ENCODE measurements around the gene CD84. TPM values are rescaled to one million over a fixed set of nuclear protein-coding genes. Genes with fewer than 3 reads are reported as not detected.
A peak's percentile ranks its signal among the peaks of the same experiment; 100 is the strongest.

Gene CD84
- total RNA-seq, 2 experiments from 2014 or later, result 58.5 to 66.8 TPM

DNA sequence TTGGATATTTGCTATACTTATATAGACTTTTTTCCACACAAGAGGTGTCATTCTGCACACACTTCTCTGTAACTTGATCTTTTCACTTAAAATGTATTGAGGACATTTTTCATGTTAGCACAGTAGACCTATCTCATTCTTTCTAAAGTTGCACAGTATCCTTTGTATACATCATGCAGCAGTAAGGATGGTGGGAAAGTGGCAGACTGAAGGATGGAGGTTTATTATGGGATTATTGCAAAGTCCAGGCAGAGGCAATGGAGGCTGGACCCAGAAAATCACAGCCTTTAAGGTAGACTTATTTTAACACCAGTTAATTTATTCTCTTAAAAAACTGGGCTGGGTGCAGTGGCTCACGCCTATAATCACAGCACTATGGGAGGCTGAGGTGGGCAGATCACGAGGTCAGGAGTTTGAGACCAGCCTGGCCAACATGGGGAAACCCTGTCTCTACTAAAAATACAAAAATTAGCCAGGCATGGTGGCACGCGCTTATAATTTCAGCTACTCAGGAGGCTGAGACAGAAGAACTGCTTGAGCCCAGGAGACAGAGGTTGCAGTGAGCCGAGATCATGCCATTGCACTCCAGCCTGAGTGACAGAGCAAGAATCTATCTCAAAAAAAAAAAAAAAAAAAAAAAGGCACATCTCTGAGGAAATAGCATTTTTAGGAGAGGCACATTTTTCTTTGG, 41.8 kb upstream of the CD84 start:
- peak overlapping the region; percentile 97 for H3K27ac Mint-ChIP-seq
- POLR2A ChIA-PET, result interaction anchor here (3.8 kb wide), 1 partner anchor 19 kb away, joined by 13 read pairs; no protein-coding TSS in a partner anchor
- peaks cover 5% of the 10 kb centered on the region for H3K9me3 Mint-ChIP-seq
- no peak for DNase-seq
- H3K4me1 Mint-ChIP-seq, result peaks cover 73% of the 10 kb centered on the region
- H3K27me3 Mint-ChIP-seq, result no peaks in the 10 kb centered on the region
- peak overlapping the region; percentile 56 for H3K4me3 Mint-ChIP-seq
- ATAC-seq (ENCODE audit: low read depth), result no peak
- H3K36me3 Mint-ChIP-seq, result peaks cover 71% of the 10 kb centered on the region

DNA sequence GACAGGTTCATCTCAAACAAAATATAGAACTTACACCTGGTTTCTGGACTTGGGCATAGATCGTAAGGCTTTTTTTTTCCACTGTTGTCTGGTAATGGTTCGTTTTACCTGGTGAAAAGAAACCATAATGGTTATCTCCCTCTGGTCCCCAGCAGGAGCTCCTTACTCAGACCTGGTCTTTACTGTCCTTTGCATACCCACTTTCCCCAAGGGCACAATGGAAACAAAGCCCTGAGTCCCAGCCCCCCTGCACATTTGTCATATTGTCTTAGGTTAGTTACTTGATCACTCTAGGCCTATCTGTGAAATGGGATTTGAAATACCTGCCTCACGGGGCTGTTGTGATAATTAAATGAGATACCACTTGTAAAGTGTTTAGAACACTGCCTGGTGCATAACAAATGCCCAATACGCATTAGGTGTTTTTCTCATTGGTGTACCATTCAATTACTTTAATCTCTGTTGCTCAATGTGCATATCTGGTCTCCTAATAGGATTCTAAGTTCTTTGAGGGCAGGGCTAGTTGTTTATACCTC, 40.5 kb upstream of the CD84 start:
- no peak for DNase-seq
- POLR2A ChIA-PET, result interaction anchor here (0.5 to 3.8 kb wide), 4 partner anchors 20 to 56 kb away, joined by 3 to 13 read pairs (median 6); no protein-coding TSS in a partner anchor
- Mint-ChIP-seq H3K27me3 (no peaks in the 10 kb centered on the region), H3K9me3 (peaks cover 5% of the 10 kb centered on the region), H3K4me3 (no peak overlapping the region), H3K4me1 (peaks cover 66% of the 10 kb centered on the region), H3K36me3 (peaks cover 66% of the 10 kb centered on the region), H3K27ac (peak overlapping the region; percentile 26)
- no peak for ATAC-seq (ENCODE audit: low read depth)

DNA sequence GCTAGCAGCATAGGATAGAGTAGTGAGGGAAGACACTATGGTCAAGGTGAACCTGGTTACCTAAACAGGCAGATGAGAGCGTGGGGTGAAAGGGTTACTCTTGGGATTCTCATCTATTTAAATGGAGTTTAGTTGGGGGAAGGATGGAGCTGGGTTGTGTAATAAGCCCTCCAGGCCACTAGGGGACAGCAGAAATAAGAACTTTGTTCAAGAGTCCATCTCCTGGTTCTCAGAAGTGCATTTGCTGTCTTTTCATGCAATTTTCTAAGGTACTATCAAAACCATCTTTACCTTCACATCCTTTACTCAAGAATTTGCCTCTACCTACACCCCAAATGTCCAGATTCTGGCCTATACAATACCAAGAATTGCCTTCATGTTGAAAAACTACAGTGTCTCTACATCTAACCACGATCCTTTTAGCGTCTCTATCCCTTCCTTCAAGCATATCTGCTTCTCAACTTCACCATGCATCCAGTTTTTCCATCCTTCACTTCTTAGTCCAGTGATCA, 39.5 kb upstream of the CD84 start:
- H3K4me3 Mint-ChIP-seq, result peak overlapping the region; percentile 4
- peaks cover 5% of the 10 kb centered on the region for H3K9me3 Mint-ChIP-seq
- ATAC-seq (ENCODE audit: low read depth) (no peak), DNase-seq (no peak)
- peak overlapping the region; percentile 72 for H3K27ac Mint-ChIP-seq
- peaks cover 63% of the 10 kb centered on the region for H3K4me1 Mint-ChIP-seq
- POLR2A ChIA-PET, result interaction anchor here (1.1 to 1.9 kb wide), 4 partner anchors 10 to 57 kb away, joined by 3 to 9 read pairs (median 6); partner anchors contain the start of gene SLAMF1
- H3K36me3 Mint-ChIP-seq, result peaks cover 61% of the 10 kb centered on the region
- no peaks in the 10 kb centered on the region for H3K27me3 Mint-ChIP-seq

DNA sequence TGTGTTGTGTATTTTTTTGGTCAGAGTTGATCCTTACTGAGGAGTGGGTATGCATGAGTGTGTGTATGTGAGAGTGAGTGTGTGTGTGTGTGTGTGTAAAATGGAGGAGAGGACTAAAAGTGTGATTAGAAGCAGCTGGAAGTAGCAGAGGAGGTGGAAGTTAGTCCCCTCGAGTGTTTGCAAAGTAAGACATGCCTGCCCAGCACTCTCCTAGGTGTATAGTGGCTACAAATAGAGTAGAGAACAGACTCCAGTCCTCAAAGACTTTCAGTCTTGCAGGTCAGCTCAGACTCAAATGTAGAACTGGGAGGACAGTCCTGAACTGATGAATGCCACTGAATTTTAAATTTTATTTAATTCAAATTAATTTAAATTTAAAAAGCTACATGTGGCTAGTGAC, 39.0 kb upstream of the CD84 start:
- H3K4me1 Mint-ChIP-seq, result peaks cover 60% of the 10 kb centered on the region
- ATAC-seq (ENCODE audit: low read depth), result no peak
- POLR2A ChIA-PET, result interaction anchor here (1.1 to 1.9 kb wide), 5 partner anchors 10 to 57 kb away, joined by 3 to 9 read pairs (median 5); partner anchors contain the start of gene SLAMF1
- DNase-seq, result no peak
- peaks cover 5% of the 10 kb centered on the region for H3K9me3 Mint-ChIP-seq
- H3K4me3 Mint-ChIP-seq, result no peak overlapping the region
- peaks cover 61% of the 10 kb centered on the region for H3K36me3 Mint-ChIP-seq
- H3K27me3 Mint-ChIP-seq, result no peaks in the 10 kb centered on the region
- peak overlapping the region; percentile 76 for H3K27ac Mint-ChIP-seq

DNA sequence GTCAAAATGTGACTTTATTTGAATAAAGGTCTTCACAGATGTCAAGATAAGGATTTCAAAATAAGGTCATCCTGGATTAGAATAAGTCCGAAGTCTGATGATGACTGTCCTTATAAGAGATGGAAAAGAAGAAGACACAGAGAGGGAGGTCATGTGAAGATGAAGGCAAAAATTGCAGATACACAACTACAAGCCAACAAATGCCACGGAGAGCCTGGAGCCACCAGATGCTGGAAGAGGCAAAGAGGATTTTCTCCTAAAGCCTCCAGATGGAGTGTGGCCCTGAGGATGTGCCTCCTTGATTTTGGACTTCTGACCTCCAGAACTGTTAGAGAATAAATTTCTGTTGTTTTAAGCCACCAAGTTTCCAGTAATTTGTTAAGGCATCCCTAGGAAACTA, 36.4 kb upstream of the CD84 start:
- POLR2A ChIA-PET, result no interaction called here
- no peak for ATAC-seq (ENCODE audit: low read depth)

DNA sequence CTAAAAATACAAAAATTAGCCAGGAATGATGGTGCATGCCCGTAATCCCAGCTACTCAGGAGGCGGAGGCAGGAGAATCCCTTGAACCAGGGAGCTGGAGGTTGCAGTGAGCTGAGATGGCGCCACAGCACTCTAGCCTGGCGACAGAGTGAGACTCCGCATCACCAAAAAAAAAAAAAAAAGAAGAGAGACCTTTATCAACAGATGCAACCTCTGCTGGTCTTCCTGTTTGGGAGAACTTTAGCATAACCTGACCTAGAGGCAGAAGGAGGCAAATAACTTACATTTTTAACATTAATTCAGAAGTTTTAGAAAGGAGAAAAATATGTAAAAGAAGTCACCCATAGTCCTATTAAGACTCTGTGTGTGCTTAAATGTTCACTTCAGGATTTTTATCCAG, 35.1 kb upstream of the CD84 start:
- POLR2A ChIA-PET, result interaction anchor here (0.9 kb wide), 1 partner anchor 59 kb away, joined by 7 read pairs; no protein-coding TSS in a partner anchor
- Mint-ChIP-seq H3K4me1 (peaks cover 38% of the 10 kb centered on the region), H3K27me3 (no peaks in the 10 kb centered on the region), H3K9me3 (peaks cover 5% of the 10 kb centered on the region), H3K27ac (no peak overlapping the region), H3K4me3 (no peak overlapping the region), H3K36me3 (peaks cover 48% of the 10 kb centered on the region)
- no peak for DNase-seq
- ATAC-seq (ENCODE audit: low read depth), result no peak

More for the DNA sequence above, 36.4 kb upstream of the CD84 start:
- no peaks in the 10 kb centered on the region for H3K27me3 Mint-ChIP-seq
- peaks cover 41% of the 10 kb centered on the region for H3K4me1 Mint-ChIP-seq
- peak overlapping the region; percentile 23 for H3K27ac Mint-ChIP-seq
- no peak overlapping the region for H3K4me3 Mint-ChIP-seq
- H3K36me3 Mint-ChIP-seq, result peaks cover 52% of the 10 kb centered on the region
- H3K9me3 Mint-ChIP-seq, result peaks cover 5% of the 10 kb centered on the region
- no peak for DNase-seq

DNA sequence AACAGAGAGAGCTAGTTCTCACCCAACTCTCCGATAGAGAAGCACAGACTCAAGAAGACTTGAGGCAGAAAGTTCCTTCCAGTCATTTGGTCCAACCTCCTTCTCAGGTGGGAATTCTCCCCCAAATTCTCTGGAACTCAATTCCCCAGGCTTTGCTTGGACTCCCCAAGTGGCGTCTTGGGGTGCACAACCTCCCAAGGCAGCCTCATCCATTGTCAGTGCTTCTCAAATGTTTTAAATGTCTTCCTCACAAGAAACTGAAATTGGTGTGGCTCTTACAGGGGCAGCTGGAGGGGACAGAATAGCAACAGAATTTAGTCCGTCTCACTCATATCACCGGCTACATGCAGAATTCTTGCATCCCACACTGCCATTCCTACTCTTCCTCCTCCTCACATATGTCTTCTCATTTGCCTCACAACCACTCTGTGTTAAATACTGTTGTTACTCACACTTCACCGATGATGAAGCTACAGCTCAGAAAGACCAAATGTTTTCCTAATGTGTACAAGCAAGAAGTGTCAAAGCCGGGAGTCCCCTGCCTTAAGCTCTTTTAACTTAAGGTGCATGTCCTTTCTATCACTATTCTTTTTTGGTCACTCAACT, 33.4 kb upstream of the CD84 start:
- ATAC-seq (ENCODE audit: low read depth) (no peak), DNase-seq (no peak)
- peaks cover 27% of the 10 kb centered on the region for H3K4me1 Mint-ChIP-seq
- H3K4me3 Mint-ChIP-seq, result no peak overlapping the region
- H3K9me3 Mint-ChIP-seq, result no peaks in the 10 kb centered on the region
- peak overlapping the region; percentile 44 for H3K27ac Mint-ChIP-seq
- POLR2A ChIA-PET, result no interaction called here
- no peaks in the 10 kb centered on the region for H3K27me3 Mint-ChIP-seq
- H3K36me3 Mint-ChIP-seq, result peaks cover 34% of the 10 kb centered on the region

DNA sequence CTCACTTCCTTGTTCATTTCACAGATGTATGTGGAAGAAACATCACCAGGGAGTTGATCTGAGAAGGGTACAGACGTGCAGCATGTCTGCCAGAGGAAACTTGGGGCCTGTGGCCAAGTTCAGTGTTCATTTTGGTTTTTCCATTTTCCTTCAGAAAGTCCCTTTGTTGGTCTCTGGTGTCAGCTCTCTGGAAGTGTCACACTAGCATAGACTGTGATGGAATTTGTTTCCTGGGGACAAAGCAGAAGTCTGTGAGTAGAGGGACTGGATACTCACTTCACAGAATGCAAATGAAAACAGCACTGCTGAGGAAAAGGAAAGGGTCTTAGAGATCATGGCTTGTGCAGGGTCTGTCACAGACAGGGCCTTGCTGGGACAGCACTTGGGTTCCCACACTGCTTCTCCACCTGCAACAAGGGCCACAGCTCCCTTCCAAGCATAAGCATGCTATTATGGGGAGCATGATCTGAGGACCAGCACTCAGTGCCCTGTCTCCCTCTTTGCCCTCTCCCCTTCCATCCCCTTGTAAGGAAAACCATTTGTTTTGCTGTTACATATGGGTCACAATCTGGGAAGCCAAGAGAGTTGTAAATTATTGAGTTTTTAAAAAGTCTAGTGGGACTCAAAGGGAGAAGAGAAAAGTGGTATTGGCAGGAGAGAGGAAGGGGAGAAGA, 31.4 kb upstream of the CD84 start:
- Mint-ChIP-seq H3K27ac (no peak overlapping the region), H3K36me3 (peaks cover 31% of the 10 kb centered on the region), H3K4me3 (no peak overlapping the region), H3K4me1 (peaks cover 42% of the 10 kb centered on the region), H3K9me3 (no peaks in the 10 kb centered on the region), H3K27me3 (no peaks in the 10 kb centered on the region)
- POLR2A ChIA-PET, result no interaction called here
- DNase-seq (no peak), ATAC-seq (ENCODE audit: low read depth) (no peak)

DNA sequence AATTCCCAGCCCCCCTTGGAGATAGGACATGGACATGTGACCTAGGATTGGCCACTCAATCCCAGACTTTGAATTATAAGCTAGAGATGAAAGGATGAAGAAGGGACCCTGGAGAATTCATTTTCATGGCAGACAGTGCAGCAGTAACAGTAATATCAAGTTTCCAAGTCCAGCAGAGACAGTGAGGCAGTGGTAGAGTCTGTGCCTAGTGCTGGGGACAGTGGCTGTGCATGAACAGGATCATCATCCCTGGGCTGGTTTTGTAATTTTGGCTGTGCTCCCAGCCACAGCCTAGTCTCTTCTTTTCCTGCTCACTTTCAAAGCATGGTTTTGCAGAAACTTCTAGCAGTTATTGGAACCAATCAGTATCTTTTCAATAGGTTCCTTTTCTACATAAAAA, 29.6 kb upstream of the CD84 start:
- Mint-ChIP-seq H3K36me3 (peaks cover 35% of the 10 kb centered on the region), H3K27ac (no peak overlapping the region), H3K4me1 (peaks cover 35% of the 10 kb centered on the region), H3K27me3 (no peaks in the 10 kb centered on the region), H3K9me3 (peaks cover 9% of the 10 kb centered on the region), H3K4me3 (no peak overlapping the region)
- POLR2A ChIA-PET, result interaction anchor here (1.0 to 1.4 kb wide), 2 partner anchors 68 to 180 kb away, joined by 3 to 5 read pairs; no protein-coding TSS in a partner anchor
- no peak for ATAC-seq (ENCODE audit: low read depth)
- DNase-seq, result no peak

DNA sequence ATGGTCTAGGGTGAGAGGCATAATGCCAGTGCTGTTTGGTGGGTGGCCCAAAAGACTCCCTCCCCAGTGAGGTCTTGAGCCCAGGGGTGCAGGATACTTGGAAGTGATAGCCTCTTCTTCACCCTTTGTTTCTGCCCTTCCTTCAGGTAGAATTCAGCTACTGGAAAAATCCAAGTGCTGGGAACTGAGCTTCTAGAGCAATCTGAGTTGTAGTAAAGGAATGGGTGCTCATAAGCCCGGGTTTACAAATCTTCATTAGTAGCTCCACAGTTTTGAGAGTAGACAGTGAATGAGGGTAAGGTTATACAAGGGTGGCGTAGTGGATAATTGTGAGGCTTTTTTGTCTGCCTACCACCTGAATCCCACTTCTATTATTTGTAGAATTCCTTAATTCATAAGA, 29.2 kb upstream of the CD84 start:
- peaks cover 33% of the 10 kb centered on the region for H3K4me1 Mint-ChIP-seq
- H3K27ac Mint-ChIP-seq, result no peak overlapping the region
- no peak for ATAC-seq (ENCODE audit: low read depth)
- H3K4me3 Mint-ChIP-seq, result no peak overlapping the region
- peaks cover 11% of the 10 kb centered on the region for H3K9me3 Mint-ChIP-seq
- peaks cover 34% of the 10 kb centered on the region for H3K36me3 Mint-ChIP-seq
- H3K27me3 Mint-ChIP-seq, result no peaks in the 10 kb centered on the region
- POLR2A ChIA-PET, result interaction anchor here (0.8 to 1.4 kb wide), 2 partner anchors 62 to 180 kb away, joined by 3 to 5 read pairs; no protein-coding TSS in a partner anchor
- no peak for DNase-seq

DNA sequence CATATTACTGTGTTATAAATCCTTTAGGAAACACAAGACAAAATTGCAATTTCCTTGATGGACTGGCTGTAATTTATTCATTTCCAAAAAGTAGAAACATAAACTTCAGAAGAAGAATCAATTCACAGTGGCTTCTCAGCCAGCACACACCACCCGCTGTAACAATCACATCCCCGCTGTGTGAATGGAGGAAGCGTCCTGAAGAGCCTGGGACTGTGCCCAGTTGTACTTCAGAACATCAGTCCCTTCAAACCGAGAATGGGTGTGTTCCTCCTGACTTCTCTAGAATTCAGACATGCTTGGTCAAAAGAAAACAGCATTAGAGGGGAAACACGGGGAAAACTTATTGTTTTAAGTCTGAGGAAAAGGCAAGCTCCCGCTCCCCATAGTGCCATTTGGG, 28.8 kb upstream of the CD84 start:
- no peak for DNase-seq
- no peak overlapping the region for H3K27ac Mint-ChIP-seq
- peaks cover 34% of the 10 kb centered on the region for H3K36me3 Mint-ChIP-seq
- H3K4me3 Mint-ChIP-seq, result no peak overlapping the region
- POLR2A ChIA-PET, result interaction anchor here (0.8 kb wide), 1 partner anchor 61 kb away, joined by 3 read pairs; no protein-coding TSS in a partner anchor
- no peaks in the 10 kb centered on the region for H3K27me3 Mint-ChIP-seq
- peaks cover 13% of the 10 kb centered on the region for H3K9me3 Mint-ChIP-seq
- H3K4me1 Mint-ChIP-seq, result peaks cover 33% of the 10 kb centered on the region
- no peak for ATAC-seq (ENCODE audit: low read depth)

DNA sequence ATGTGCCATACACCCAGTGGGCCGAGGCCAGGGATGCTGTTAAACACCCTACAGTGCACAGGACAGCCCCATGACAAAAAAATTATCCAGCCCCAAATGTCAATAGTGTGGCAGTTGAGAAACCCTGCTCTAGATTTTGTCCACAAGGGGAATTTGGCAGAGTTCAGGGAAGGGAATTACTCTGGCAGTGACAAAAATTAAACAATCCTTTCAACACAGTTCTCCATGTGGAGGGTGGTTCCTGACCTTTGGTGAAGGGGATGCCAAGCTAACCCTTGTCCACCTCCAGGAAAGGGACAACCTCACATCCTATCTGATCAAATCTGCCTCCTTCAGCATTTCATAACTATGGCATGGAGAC, 28.4 kb upstream of the CD84 start:
- DNase-seq (no peak), ATAC-seq (ENCODE audit: low read depth) (no peak)
- Mint-ChIP-seq H3K4me3 (no peak overlapping the region), H3K9me3 (peaks cover 16% of the 10 kb centered on the region), H3K36me3 (peaks cover 34% of the 10 kb centered on the region), H3K4me1 (peaks cover 31% of the 10 kb centered on the region), H3K27ac (peak overlapping the region; percentile 84), H3K27me3 (no peaks in the 10 kb centered on the region)
- POLR2A ChIA-PET, result interaction anchor here (0.8 to 1.8 kb wide), 6 partner anchors 32 to 179 kb away, joined by 3 to 6 read pairs (median 4); no protein-coding TSS in a partner anchor

Data from activated naive CD8-positive, alpha-beta T cell treated with anti-CD3 and anti-CD28 coated beads, Interleukin-2, amount 10 ng/mL, durations not matched to agents 7 days and 5 days (primary cell).